Measurements from ENCODE around the gene CUL9.

The CUL9 gene

GRCh38 chr6:43173591-43174262 lies 8.3 kb upstream of the CUL9 start:
- no peak for DNase-seq

DNA sequence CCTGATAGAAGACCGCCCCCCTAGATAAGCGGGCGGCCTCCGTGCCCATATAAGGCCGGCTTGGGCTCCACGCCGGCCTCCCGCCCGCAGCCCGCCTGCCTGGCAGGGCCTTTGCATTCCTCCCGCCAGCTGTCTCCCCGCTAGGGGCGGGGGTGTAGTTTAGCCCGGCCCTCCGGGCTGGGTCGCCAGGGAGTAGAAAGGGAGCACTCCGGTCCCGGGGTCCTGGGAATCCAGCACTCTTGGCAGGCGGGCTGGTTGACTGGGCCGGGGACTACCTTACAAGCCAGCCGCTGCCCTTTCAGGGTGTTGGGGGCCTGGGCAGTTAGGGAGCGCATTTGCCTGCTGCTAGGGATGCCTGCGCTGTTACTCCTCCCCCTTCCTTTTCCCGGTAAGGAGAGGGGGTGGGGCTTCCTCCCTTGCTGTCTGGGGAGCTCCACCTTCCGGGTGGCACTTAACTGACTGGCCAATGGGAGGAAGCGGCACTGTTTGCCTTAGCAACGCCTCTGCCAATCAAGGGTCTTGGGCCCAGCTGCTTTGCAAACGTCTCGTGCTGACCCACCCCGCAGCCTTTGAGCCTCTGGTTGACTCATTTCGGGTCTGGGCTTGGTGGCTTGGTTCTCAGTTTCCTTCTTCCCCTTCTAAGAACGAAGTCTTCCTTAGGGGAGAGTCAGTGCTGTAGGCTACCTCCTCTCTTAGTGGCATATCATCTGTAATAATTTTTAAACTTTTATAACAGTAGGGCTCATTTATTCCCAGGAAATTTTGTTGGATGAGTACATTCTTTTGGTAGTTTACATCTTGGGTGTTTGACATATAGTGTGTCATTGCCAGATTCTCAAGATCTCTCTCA lies 7.5 kb upstream of the CUL9 start:
- no peak for DNase-seq

DNA sequence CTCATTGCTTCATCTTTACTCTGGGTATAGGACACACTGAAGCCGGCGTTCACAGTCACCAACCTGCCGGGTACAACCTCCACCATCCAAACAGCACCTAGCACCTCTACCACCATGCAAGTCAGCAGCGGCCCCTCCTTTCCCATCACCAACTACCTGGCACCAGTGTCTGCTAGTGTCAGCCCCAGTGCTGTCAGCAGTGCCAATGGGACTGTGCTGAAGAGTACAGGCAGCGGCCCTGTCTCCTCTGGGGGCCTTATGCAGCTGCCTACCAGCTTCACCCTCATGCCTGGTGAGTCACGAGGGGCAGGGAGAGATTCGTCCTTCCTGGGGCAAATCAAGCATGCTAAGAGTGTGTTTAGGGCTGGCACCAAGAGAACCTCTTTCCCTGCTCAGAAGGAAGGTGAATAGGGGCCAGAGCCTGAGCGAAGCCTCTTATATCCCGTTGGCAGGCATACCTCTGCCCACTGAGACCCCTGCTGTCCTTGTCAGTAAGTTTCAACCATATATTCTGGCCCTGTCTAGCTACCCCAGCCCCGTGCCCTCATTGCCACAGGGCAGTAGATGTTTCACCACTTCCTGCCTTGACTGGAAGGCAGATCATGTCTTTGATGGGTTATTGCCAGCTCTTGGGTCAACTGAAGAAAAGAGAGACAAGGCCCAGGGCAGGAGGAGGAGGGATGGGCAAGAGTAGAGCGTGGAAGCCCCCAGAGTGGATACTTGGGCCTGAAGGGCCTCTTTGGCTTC lies 6.1 kb upstream of the CUL9 start:
- DNase-seq, result no peak

GRCh38 chr6:43176423-43176786 lies 5.6 kb upstream of the CUL9 start:
- DNase-seq, result no peak

- DNase-seq, result no peak
These were observed 3.8 kb upstream of the CUL9 start for GRCh38 chr6:43178150-43178549.

GRCh38 chr6:43178951-43179830 lies 2.8 kb upstream of the CUL9 start:
- no peak for DNase-seq

GRCh38 chr6:43180058-43180457 lies 1.9 kb upstream of the CUL9 start:
- DNase-seq, result no peak

- DNase-seq, result no peak
These were observed 1.0 kb upstream of the CUL9 start for GRCh38 chr6:43180985-43181384.

DNA sequence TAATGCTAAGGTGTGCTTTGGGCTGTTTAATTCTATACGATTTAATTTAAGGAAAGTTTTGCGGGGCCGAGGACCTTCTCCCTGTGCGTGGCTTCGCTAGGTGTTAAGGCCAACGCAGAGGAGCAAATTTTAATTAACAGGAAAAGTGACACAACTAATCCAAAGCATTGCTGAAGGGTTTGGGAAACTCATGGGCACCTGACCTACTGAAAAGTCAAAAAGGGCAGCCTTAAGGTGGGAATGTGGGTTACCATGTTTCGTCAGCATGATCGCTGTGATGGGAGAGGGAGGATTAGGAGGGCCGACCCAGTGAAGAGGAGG lies 415 bp upstream of the CUL9 start:
- no peak for DNase-seq

DNA sequence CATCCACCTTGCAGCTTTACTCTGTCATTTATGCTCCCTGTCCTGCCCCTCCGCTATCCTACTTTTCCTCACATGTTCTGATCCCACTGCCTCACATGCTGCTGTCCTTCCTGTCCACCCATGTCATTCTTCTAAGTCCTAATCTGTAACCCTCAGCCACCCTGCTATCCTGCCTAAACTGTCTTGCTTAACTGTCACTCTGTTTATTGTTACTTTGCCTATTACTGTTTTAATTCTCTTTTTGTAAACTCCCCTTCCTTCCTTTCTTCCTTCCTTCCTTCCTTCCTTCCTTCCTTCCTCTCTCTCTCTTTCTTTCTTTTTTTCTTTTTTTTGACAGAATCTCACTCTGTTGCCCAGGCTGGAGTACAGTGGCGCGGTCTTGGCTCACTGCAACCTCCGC lies 1.4 kb downstream of the CUL9 start:
- DNase-seq, result no peak

GRCh38 chr6:43184268-43184985 lies 2.4 kb downstream of the CUL9 start:
- no peak for DNase-seq

DNA sequence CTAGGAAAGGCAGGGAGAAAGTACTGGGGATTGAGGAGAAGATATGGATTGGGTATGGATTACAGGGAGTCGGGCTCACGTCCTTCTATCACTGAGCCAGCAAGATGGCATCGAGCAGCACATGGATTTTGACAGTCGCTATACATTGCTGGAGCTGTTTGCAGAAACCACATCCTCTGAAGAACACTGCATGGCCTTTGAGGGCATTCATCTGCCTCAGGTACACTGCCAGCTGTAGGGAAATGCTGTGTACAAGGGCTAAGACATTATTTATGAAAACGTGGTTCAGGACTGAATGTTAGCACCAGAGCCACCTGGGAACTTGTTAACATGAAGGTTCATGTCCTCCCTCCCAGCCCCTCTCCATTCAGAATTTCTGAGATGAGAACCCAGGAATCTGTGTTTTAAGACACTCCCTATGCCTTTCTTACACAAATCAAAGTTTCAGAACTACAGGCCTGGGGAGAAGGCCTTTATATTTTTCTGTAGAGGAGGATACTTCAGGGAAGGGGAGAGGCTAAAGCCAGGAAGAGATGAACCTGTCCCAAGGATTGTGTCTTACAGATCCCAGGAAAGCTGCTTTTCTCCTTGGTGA lies 3.5 kb downstream of the CUL9 start:
- DNase-seq, result no peak

- no peak for DNase-seq
These were observed 4.0 kb downstream of the CUL9 start for GRCh38 chr6:43186019-43186418.

DNA sequence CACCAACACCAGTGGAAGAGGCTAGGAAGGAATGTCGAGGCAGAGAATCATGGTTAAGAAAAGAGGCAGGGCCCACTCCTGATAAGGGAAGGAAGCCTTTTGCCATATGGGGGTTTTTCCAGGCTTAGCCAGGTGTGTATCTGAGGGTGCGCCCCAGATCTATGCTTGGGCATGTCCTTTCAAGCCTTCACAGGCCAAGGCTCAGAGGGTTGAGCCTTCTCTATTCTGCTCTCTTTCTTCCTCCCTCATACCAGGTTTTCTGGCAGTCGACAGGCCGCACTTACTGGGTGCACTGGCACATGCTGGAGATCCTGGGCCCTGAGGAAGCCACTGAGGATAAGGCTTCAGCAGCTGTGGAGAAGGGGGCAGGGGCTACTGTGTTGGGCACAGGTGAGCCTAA lies 4.7 kb downstream of the CUL9 start:
- no peak for DNase-seq

DNA sequence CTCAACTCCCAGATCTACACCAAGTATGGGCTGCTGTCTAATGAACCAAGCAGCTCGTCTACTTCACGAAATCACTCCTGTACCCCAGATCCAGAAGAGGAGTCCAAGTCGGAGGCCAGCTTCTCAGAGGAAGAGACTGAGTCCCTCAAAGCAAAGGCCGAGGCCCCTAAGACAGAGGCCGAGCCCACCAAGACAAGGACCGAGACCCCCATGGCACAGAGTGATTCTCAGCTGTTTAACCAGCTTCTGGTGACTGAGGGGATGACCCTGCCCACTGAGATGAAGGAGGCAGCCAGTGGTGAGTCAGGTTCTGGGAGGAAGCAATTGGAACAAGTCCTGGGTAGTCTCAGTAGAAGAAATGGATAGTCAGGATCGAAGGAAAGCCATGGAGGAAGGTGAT lies 5.8 kb downstream of the CUL9 start:
- DNase-seq, result no peak

DNA sequence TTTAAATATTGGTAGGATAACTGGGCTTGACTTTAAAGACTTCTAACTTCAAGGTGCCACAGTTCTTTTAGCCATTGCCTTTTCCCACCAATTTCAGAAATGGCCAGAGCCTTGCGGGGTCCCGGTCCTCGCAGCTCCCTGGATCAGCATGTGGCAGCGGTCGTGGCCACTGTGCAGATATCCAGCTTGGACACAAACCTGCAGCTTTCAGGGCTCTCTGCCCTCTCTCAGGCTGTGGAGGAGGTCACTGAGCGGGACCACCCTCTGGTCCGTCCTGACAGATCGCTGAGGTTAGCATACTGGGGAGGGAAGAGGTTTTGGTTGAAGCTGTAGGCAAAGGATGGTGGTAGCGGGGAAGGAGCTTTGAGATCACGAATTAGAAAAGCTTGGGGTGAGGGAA lies 6.4 kb downstream of the CUL9 start:
- DNase-seq, result no peak

GRCh38 chr6:43189776-43190304 lies 7.8 kb downstream of the CUL9 start:
- DNase-seq, result no peak

DNA sequence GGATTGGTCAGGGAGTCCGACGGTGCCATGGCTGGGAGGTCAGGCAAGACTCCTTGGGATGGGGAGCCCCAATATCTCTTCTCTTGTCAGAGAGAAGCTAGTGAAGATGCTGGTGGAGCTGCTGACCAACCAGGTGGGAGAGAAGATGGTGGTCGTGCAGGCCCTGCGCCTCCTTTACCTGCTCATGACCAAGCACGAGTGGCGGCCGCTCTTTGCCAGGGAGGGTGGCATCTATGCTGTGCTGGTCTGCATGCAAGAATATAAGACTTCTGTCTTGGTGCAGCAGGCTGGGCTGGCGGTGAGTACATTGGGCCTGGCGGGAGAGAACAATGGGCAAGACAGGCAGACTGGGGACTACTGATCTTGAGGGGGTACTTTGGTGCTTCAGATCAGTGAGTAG lies 10.9 kb downstream of the CUL9 start:
- no peak for DNase-seq

DNA sequence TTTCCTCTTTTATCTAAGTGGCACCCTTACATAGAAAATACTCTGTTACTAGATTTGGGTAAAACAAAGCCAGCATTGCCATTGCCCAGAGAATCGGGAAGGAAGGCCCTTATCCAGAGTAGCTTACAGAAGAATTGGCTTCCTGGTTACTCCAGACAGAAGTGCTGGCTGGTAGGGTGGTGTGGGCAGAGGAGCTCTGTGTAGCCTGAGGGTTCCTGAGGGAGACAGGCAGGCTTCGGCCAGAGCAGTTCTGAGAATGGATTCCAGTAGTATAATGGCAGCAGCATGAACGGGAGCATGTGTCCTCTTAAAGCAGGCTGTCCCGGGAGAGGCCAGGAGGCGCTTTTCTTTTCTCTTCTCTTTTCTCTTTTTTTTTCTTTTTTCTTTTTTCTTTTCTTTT lies 11.9 kb downstream of the CUL9 start:
- no peak for DNase-seq

DNA sequence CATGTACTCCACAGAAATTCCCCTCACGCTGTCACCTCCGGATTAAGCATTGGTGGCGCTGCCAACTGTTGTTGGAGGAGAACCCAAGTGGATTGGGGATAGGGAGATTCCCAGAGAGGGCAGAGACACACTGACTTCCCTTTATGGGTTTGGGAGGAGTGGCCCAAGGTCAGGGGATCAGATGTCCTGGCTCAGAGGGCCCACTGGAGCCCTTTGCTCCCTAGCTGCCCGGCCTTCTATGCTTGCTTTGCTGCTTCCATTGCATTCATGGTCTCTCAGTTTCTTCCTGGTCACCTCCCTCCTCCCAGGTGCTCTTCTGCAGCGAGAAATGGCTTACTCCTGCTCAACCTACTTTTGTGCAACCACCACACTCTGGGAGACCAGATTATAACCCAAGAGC lies 14.3 kb downstream of the CUL9 start:
- no peak for DNase-seq

DNA sequence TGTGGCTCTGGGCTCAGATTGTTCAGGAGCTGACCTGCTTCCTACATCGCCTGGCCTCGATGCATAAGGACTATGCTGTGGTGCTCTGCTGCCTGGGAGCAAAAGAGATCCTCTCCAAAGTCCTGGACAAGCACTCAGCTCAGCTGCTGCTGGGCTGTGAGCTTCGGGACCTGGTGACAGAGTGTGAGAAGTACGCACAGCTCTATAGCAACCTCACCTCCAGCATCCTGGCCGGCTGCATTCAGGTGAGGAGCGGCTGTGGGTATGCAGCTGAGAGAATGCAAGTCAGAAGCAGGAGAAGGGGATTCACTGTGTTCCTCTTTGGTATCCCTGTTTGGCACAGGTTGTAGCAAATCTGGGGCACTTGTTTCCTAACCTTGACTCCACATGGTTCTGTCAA lies 17.9 kb downstream of the CUL9 start:
- DNase-seq, result no peak

- DNase-seq, result no peak
These were observed 18.5 kb downstream of the CUL9 start for GRCh38 chr6:43200541-43200940.
